ENCODE measurements around the gene CEP152. TPM values are rescaled to one million over a fixed set of nuclear protein-coding genes. Genes with fewer than 3 reads are reported as not detected.

The CEP152 gene
- total and polyA plus RNA-seq, 4 donors: 0.30 to 9.7 (median 3.5) TPM

GRCh38 chr15:48859426-48859825, 48.6 kb upstream of the CEP152 start:
- 91% methylated on average over 2 of the region's 2 CpGs for WGBS
- Histone ChIP-seq H3K9me3 (ENCODE audit: control insufficient read depth in 4 of 4, low read length in 3 of 4) (no peaks in the 10 kb centered on the region), H3K27me3 (ENCODE audit: control insufficient read depth in 4 of 4, insufficient read depth in 4 of 4, low read length in 3 of 4) (no peaks in the 10 kb centered on the region), H3K27ac (ENCODE audit: low read depth in 1 of 2, low read length in 2 of 2) (no peak overlapping the region), H3K9ac (ENCODE audit: low read depth in 1 of 2, low read length in 2 of 2) (no peak overlapping the region), H3K4me3 (ENCODE audit: low read depth in 1 of 3, low read length in 3 of 3) (no peak overlapping the region), H3K4me1 (ENCODE audit: control insufficient read depth in 4 of 4, insufficient read depth in 4 of 4, low read length in 3 of 4) (peaks cover 0 to 10% (median 3%) of the 10 kb centered on the region in 4 donors), H3K36me3 (ENCODE audit: control insufficient read depth in 4 of 4, insufficient read depth in 3 of 4, low read depth in 1 of 4, low read length in 3 of 4) (no peaks in the 10 kb centered on the region)
- TF ChIP-seq ZBTB33 (IDR thresholded peaks at IDR 0.05) (no peak), REST (IDR thresholded peaks at IDR 0.05) (no peak), FOXA2 (IDR thresholded peaks at IDR 0.05) (no peak), JUND (IDR thresholded peaks at IDR 0.05) (no peak), HNF4G (IDR thresholded peaks at IDR 0.05) (no peak), ATF3 (IDR thresholded peaks at IDR 0.05) (no peak)
- TF ChIP-seq, protein P1, sequence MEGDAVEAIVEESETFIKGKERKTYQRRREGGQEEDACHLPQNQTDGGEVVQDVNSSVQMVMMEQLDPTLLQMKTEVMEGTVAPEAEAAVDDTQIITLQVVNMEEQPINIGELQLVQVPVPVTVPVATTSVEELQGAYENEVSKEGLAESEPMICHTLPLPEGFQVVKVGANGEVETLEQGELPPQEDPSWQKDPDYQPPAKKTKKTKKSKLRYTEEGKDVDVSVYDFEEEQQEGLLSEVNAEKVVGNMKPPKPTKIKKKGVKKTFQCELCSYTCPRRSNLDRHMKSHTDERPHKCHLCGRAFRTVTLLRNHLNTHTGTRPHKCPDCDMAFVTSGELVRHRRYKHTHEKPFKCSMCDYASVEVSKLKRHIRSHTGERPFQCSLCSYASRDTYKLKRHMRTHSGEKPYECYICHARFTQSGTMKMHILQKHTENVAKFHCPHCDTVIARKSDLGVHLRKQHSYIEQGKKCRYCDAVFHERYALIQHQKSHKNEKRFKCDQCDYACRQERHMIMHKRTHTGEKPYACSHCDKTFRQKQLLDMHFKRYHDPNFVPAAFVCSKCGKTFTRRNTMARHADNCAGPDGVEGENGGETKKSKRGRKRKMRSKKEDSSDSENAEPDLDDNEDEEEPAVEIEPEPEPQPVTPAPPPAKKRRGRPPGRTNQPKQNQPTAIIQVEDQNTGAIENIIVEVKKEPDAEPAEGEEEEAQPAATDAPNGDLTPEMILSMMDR (IDR thresholded peaks at IDR 0.05; ENCODE audit: low read depth, low read length, missing input control): no peak
- DNase-seq (ENCODE audit: low spot score): no peak

DNA sequence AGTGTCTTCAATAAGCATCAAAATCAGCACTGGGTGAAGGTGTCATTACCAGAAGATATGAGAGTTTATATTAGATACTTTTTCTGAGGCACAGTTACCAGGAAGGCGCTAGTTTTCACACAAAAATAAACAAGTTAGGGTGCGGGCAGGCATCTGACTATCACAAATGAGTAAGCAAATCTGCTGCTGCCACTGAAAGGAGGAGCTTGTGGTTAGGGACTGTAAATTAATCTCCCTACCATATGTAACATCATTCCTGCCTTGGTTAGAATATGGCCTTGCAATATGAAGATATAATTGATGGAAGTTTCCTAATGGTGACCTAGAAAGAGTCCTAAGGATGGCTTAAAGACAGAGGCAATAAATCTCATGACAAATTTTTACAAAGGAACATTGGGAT, 47.5 kb upstream of the CEP152 start:
- H3K4me3 ChIP-seq (ENCODE audit: low read depth in 1 of 3, low read length in 3 of 3): no peak overlapping the region
- H3K27ac ChIP-seq (ENCODE audit: low read depth in 1 of 2, low read length in 2 of 2): no peak overlapping the region
- no peak overlapping the region for H3K9ac ChIP-seq (ENCODE audit: low read depth in 1 of 2, low read length in 2 of 2)
- 44% methylated on average over 2 of the region's 2 CpGs for WGBS
- H3K9me3 ChIP-seq (ENCODE audit: control insufficient read depth in 4 of 4, low read length in 3 of 4): no peaks in the 10 kb centered on the region
- DNase-seq (ENCODE audit: low spot score): no peak
- no peak for TF ChIP-seq YY1 (IDR thresholded peaks at IDR 0.05)
- no peak for TF ChIP-seq TAF1 (conservative IDR thresholded peaks at IDR 0.05)
- no peak for TF ChIP-seq ATF3 (IDR thresholded peaks at IDR 0.05)
- TF ChIP-seq, protein P1 (IDR thresholded peaks at IDR 0.05; ENCODE audit: low read depth, low read length, missing input control): no peak
- no peak for TF ChIP-seq SP1 (IDR thresholded peaks at IDR 0.05)
- TF ChIP-seq RAD21 (IDR thresholded peaks at IDR 0.05): no peak
- no peak for TF ChIP-seq REST (IDR thresholded peaks at IDR 0.05)
- TF ChIP-seq EGR1 (IDR thresholded peaks at IDR 0.05; ENCODE audit: low read depth in 2 of 2): no peak
- H3K4me1 ChIP-seq (ENCODE audit: control insufficient read depth in 4 of 4, insufficient read depth in 4 of 4, low read length in 3 of 4): peaks cover 0 to 10% (median 3%) of the 10 kb centered on the region in 4 donors
- no peaks in the 10 kb centered on the region for H3K36me3 ChIP-seq (ENCODE audit: control insufficient read depth in 4 of 4, insufficient read depth in 3 of 4, low read depth in 1 of 4, low read length in 3 of 4)
- no peaks in the 10 kb centered on the region for H3K27me3 ChIP-seq (ENCODE audit: control insufficient read depth in 4 of 4, insufficient read depth in 4 of 4, low read length in 3 of 4)
